SK-N-SH (cell line): ENCODE measurements around the gene CDCA8.

Experiments used
- CHD2 ChIP-seq: fragments of 150-350 bp; IDR thresholded peaks from 2 replicates; pipeline ENCODE4 v1.6.1; 2018; ENCODE audit warnings: low read length; ENCODE audit not compliant: partially characterized antibody
- CTCF ChIP-seq: fragments of 200-600 bp; sonication (generic); IDR thresholded peaks from 2 replicates; pipeline ENCODE4 v1.6.1; 2017; ENCODE audit warnings: antibody characterized with exemption, mild to moderate bottlenecking, moderate library complexity
- GATA2 ChIP-seq: sonication (generic); formaldehyde crosslinking; IDR thresholded peaks from 2 replicates; pipeline ENCODE4 v1.5.0; 2020; ENCODE audit warnings: mild to moderate bottlenecking, missing genetic modification reagents
- MAX ChIP-seq: IDR thresholded peaks from 2 replicates; pipeline ENCODE4 v1.4.0; 2012; ENCODE audit warnings: low read depth
- NRF1 ChIP-seq: IDR thresholded peaks from 2 replicates; pipeline ENCODE4 v1.6.1; 2012; ENCODE audit warnings: low read depth, mild to moderate bottlenecking, low read length
- POLR2AphosphoS5 ChIP-seq: IDR thresholded peaks from 2 replicates; pipeline ENCODE4 v1.6.1; 2012; ENCODE audit warnings: low read depth, low read length
- RAD21 ChIP-seq: IDR thresholded peaks from 2 replicates; pipeline ENCODE4 v1.6.1; 2012; ENCODE audit warnings: mild to moderate bottlenecking, low read length
- RCOR1 ChIP-seq: fragments of 150-350 bp; IDR thresholded peaks from 2 replicates; pipeline ENCODE4 v1.6.1; 2017; ENCODE audit warnings: antibody characterized with exemption, low read length
- RFX5 ChIP-seq: IDR thresholded peaks from 2 replicates; pipeline ENCODE4 v1.6.1; 2012; ENCODE audit warnings: mild to moderate bottlenecking, improper control_type of control experiment, low read length
- SIN3A ChIP-seq: IDR thresholded peaks from 2 replicates; pipeline ENCODE4 v1.6.1; 2012; ENCODE audit warnings: low read depth, mild to moderate bottlenecking, low read length, moderate library complexity, borderline replicate concordance
- TAF1 ChIP-seq: IDR thresholded peaks from 2 replicates; pipeline ENCODE4 v1.6.1; 2012; ENCODE audit warnings: low read depth, mild to moderate bottlenecking, low read length, moderate library complexity, borderline replicate concordance

- no peak for TF ChIP-seq CTCF
- no peak for TF ChIP-seq RFX5
- no peak for TF ChIP-seq MAX
- TF ChIP-seq POLR2AphosphoS5 = no peak
- TF ChIP-seq SIN3A = no peak
- no peak for TF ChIP-seq NRF1
- no peak for TF ChIP-seq TAF1
- TF ChIP-seq CHD2 = no peak
- TF ChIP-seq RAD21 = no peak
- no peak for TF ChIP-seq RCOR1
- no peak for TF ChIP-seq GATA2 (CRISPR knock-in tag)
These were observed 12.7 kb downstream of the CDCA8 start for GRCh38 chr1:37704966-37705365.
